GM10266 (cell line): ENCODE results near the gene CTCF.
A peak's percentile ranks its signal among the peaks of the same experiment; 100 is the strongest.

Experiments used
- DNase-seq: peaks from one replicate; pipeline ENCODE4 v3.0.0; 2012; ENCODE audit errors: extremely low spot score
- CTCF ChIP-seq: IDR thresholded peaks from 2 replicates; pipeline ENCODE4 v1.5.1; 2012; ENCODE audit warnings: mild to moderate bottlenecking, low read depth; ENCODE audit not compliant: control insufficient read depth, insufficient read depth; ENCODE audit errors: missing control alignments

Gene CTCF

GRCh38 chr16:67658849-67659674 lies 96.7 kb downstream of the CTCF start:
- no peak for TF ChIP-seq CTCF
- DNase-seq, result no peak

DNA sequence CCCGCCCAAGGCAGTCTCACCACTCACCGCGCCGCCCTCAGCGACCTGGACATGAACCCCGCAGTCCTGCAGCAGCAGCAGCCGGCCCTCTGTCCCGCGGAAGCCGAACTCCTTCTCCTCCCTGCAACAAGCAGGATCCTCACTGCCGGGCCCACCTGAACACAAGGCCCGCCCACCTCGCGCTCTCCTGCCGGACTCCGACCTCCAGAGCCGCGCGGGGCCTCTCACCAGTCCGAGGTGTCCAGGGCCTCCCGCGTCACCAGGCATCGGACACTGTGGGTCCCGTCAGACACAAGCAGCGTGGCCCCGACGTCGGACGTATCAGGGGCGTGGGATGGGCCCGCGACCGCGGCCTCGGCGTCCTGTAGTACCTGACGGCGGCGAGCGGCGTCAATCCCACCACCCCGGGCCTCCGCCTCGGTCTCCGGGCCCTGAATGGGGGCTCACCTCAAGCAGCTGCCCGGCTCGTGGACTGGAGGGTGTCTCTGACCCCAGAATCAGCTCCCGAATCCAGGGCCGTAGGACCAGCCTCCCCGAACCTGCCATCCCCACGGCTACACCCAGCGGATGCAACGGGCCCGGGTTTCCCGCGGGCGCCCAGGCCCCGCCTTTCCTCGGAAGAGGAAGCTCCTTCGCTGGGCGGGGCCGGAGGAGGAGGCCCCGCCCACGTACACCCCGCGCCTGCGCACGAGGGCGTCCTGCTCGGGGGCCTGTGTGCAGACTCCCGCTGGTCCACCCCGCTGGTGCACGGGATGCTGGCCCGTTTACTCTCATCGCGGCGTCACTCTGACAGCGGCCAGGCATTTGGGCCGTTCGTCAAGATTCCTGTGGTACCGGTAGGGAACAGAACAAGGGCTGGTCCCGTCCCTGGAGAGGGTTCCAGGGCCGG lies 97.6 kb downstream of the CTCF start, which contains the start of gene ACD:
TSS of gene ACD (minus strand) at position 586 of the 889 bp plus-strand sequence. CDS start at position 546, 40 bp downstream.
- DNase-seq, result peak; percentile 100

DNA sequence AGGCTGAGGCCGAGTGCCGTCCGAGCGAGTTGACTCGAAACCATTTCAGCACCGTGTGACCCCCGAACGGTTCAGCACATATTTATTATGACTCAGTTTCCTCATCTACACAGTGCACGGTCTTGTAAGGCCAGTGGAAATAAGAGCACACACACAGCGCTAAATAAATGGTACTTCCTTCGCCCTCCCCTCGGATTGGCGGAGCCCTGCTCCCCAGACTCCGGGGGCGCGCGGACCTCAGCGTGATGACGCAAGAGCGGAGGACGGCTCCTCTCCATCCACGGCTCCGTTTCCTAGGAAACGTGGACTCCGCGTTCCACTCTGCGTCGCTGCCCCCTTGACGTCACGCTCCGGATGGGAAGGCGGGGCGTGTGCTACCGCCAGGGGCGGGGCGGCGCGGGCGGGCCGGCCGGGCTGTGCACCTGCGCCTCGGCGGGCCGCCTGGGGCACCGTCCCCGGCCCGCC lies 98.3 kb downstream of the CTCF start, which contains the start of gene PARD6A:
TSS of gene PARD6A (plus strand) at position 397 of the 465 bp plus-strand sequence. CDS start 79 bp downstream, outside the sequence.
- peak; percentile 100 for DNase-seq
- TF ChIP-seq CTCF, result no peak

More for the DNA sequence above, 97.6 kb downstream of the CTCF start, which contains the start of gene ACD:
- TF ChIP-seq CTCF, result no peak

DNA sequence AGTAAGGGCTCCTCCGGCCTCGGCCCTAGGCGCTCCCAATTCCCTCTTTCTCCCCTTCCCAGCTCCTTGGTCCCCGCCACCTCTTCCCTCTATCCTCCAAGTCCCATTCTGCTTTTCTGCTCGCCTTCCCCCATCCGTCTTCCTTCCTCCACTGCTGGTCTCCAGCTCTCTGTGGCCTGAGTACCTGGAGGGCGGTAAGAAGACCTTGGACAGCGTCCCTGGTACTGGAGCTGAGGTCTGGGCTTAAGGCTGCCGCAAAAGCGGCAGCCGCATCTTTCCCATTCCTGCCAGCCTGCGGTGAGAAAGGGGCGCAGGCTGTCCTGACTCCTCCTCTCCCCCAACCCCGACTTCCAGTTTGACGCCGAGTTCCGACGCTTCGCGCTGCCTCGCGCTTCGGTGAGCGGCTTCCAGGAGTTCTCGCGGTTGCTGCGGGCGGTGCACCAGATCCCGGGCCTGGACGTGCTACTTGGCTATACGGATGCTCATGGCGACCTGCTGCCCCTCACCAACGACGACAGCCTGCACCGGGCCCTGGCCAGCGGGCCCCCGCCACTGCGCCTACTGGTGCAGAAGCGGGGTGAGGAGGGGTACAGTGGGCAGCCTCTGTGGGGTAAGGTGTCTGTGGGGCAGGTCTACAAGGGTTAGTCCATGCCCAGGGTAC lies 98.9 kb downstream of the CTCF start:
- DNase-seq, result no peak

DNA sequence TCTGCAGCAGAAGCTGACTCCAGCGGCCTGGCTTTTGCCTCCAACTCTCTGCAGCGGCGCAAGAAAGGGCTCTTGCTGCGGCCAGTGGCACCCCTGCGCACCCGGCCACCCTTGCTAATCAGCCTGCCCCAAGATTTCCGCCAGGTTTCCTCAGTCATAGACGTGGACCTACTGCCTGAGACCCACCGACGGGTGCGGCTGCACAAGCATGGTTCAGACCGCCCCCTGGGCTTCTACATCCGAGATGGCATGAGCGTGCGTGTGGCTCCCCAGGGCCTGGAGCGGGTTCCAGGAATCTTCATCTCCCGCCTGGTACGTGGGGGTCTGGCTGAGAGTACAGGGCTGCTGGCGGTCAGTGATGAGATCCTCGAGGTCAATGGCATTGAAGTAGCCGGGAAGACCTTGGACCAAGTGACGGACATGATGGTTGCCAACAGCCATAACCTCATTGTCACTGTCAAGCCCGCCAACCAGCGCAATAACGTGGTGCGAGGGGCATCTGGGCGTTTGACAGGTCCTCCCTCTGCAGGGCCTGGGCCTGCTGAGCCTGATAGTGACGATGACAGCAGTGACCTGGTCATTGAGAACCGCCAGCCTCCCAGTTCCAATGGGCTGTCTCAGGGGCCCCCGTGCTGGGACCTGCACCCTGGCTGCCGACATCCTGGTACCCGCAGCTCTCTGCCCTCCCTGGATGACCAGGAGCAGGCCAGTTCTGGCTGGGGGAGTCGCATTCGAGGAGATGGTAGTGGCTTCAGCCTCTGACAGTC lies 99.7 kb downstream of the CTCF start:
- DNase-seq, result no peak
- no peak for TF ChIP-seq CTCF

More for the DNA sequence above, 98.9 kb downstream of the CTCF start:
- no peak for TF ChIP-seq CTCF

- DNase-seq, result no peak
- TF ChIP-seq CTCF, result no peak
These were observed 100.3 kb downstream of the CTCF start for GRCh38 chr16:67662653-67663010.
